HG02642 (cell line): ENCODE measurements around the gene CUTA.
A peak's percentile ranks its signal among the peaks of the same experiment; 100 is the strongest.

Source experiments
- ATAC-seq: cut with Tn5 transposase; IDR thresholded peaks from one replicate; pipeline ENCODE4 v1.9.1; 2021; ENCODE audit warnings: mild to moderate bottlenecking; ENCODE audit not compliant: unreplicated experiment, poor library complexity

Gene CUTA

GRCh38 chr6:33417903-33418689 lies at the start of gene CUTA:
Gene CUTA, minus strand, starts transcription at chr6:33418107. Its CDS starts 107 bp downstream, at chr6:33418000.
- peak; percentile 88 for ATAC-seq

- no peak for ATAC-seq
Observed at GRCh38 chr6:33467091-33467490, 49.2 kb upstream of the CUTA start.

- no peak for ATAC-seq
Observed at GRCh38 chr6:33466075-33466735, 48.3 kb upstream of the CUTA start.

- ATAC-seq = no peak
Observed at GRCh38 chr6:33459226-33459625, 41.3 kb upstream of the CUTA start.

- no peak for ATAC-seq
Observed at GRCh38 chr6:33458676-33459075, 40.8 kb upstream of the CUTA start.

GRCh38 chr6:33456156-33456555 lies 38.2 kb upstream of the CUTA start:
- ATAC-seq = no peak

- no peak for ATAC-seq
Observed at GRCh38 chr6:33455051-33455450, 37.1 kb upstream of the CUTA start.

GRCh38 chr6:33454009-33454946 lies 36.4 kb upstream of the CUTA start, which contains the start of gene ZBTB9:
Gene ZBTB9, plus strand, starts transcription at chr6:33454576. Its CDS starts 525 bp downstream, at chr6:33455101.
- peak; percentile 97 for ATAC-seq

- ATAC-seq = no peak
Observed at GRCh38 chr6:33453393-33454008, 35.6 kb upstream of the CUTA start.

GRCh38 chr6:33452496-33452895 lies 34.6 kb upstream of the CUTA start:
- ATAC-seq = no peak

GRCh38 chr6:33451606-33452005 lies 33.7 kb upstream of the CUTA start:
- no peak for ATAC-seq

- ATAC-seq = no peak
Observed at GRCh38 chr6:33450434-33450833, 32.5 kb upstream of the CUTA start.

- no peak for ATAC-seq
Observed at GRCh38 chr6:33446356-33446755, 28.4 kb upstream of the CUTA start.

GRCh38 chr6:33445119-33445603 lies 27.3 kb upstream of the CUTA start:
- no peak for ATAC-seq

- no peak for ATAC-seq
Observed at GRCh38 chr6:33443619-33444504, 26.0 kb upstream of the CUTA start.

- no peak for ATAC-seq
Observed at GRCh38 chr6:33443025-33443424, 25.1 kb upstream of the CUTA start.

GRCh38 chr6:33442283-33442682 lies 24.4 kb upstream of the CUTA start:
- ATAC-seq = no peak

- no peak for ATAC-seq
Observed at GRCh38 chr6:33441457-33441856, 23.6 kb upstream of the CUTA start.

- no peak for ATAC-seq
Observed at GRCh38 chr6:33440649-33441309, 22.9 kb upstream of the CUTA start.
